GM21529 (cell line): ENCODE data around the gene SLC35F1.
"Not testable (repeated sequence)": the region's sequence is repeated elsewhere in the genome, so short reads cannot be mapped to it uniquely, and the experiment has no call there.

Experiments used
- ATAC-seq: cut with Tn5 transposase; IDR thresholded peaks from one replicate; pipeline ENCODE4 v1.9.1; 2021; ENCODE audit not compliant: unreplicated experiment

The SLC35F1 gene

DNA sequence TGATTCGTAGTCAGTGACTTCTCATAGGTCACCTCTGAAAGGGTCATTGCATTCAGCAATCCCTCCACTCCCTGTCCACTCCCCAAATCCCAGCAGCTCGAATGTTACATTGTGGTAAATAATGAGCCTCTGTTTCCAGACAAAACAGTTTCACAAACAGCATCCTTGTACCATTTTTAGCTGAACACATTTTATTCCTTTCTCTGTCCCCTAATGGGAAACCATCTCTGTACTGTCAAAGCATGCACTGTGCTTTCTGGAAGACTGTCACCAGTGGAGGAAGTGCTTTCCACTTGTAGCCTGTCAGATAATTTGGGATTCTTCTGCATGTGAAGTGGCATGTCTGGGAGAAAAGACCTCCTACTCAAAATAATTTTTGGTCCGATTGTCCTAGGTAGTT, 82.0 kb downstream of the SLC35F1 start:
- ATAC-seq: no peak

- ATAC-seq: no peak
These were observed 83.1 kb downstream of the SLC35F1 start for GRCh38 chr6:117990151-117990550.

- ATAC-seq: no peak
These were observed 85.8 kb downstream of the SLC35F1 start for GRCh38 chr6:117992856-117993255.

DNA sequence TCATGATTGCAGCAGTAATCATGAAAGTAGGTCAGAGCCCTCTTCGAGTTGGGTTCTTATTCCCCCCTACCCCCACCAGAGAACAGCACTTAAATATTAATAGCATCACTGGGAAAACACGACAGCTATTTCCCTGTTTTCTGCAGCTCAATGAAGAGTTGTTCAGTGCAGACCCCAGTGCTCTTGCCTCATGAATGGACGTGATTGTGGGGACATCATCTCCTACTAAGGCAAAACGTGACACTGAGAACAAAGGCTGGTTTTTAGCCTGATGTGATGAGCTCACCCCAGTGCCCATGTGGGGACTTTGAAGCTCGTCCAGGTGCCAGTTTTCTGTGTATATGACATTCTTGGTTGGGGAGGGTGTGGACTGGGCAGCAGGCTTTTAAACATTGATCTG, 105.9 kb downstream of the SLC35F1 start:
- ATAC-seq: no peak

GRCh38 chr6:118016532-118016931, 109.5 kb downstream of the SLC35F1 start:
- no peak for ATAC-seq

GRCh38 chr6:118017301-118017848, 110.3 kb downstream of the SLC35F1 start:
- no peak for ATAC-seq

GRCh38 chr6:118023771-118024170, 116.7 kb downstream of the SLC35F1 start:
- no peak for ATAC-seq

- ATAC-seq: no peak
These were observed 122.9 kb downstream of the SLC35F1 start for GRCh38 chr6:118029967-118030366.

DNA sequence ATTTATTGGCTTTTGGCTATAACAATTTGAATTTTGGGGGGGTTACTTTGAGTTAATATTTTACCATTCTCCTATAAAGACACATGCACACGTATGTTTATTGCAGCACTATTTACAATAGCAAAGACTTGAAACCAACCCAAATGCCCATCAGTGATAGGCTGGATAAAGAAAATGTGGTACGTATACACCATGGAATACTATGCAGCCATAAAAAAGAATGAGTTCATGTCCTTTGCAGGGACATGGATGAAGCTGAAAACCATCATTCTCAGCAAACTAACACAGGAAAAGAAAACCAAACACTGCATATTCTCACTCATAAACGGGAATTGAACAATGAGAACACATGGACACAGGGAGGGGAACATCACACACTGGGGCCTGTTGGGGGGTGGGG, 130.4 kb downstream of the SLC35F1 start:
- ATAC-seq: not testable (repeated sequence)

DNA sequence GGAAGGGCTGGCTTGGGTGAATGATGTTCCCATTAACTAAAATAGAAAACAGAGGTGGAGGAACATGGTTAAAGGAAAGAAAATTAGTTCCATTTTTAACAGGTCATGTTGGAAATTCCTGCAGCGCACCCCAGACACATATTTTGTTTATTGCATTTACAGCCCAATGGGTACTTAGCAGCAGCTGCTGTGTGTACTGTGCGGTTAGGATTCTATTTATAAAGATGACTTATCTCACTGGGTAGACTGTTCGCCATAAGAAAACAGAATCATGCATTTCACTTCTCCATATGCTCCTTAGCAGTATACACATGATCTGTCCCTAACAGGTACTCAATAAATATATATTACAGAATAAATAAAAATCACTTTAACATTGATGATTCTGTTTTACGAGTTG, 135.8 kb downstream of the SLC35F1 start:
- no peak for ATAC-seq

GRCh38 chr6:118044275-118044674, 137.2 kb downstream of the SLC35F1 start:
- ATAC-seq: no peak

DNA sequence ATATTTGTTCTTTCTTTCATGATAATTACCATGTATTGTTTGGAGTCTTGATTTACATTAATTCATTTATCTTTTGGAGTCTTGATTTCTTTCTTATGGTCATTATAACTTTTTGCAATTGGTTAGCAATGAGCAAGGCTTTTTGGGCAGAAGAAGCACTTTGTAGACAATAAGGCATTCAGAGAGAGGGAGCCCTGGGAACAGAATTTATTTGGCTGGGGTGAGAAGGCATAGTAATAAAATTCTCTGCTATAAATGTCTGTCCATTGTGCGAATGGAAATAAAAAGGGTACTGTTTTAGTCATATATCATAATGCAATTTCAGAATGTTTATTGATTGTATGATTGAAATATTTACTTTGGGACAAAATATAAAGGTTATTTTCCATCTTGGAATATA, 147.0 kb downstream of the SLC35F1 start:
- ATAC-seq: no peak

DNA sequence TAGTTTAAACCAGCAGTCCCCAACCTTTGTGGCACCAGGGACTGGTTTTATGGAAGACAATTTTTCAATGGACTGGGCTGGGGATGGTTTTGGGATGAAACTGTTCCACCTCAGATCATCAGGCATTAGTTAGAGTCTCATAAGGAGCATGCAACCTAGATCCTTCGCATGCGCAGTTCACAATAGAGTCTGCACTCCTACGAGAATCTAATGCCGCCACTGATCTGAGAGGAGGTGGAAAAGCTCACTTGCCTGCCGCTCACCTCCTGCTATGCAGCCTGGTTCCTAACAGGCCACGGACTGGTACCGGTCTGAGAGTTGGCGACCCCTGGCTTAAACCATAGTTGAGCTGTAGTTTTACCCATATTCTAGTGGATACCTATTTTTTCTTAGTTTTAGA, 154.6 kb downstream of the SLC35F1 start:
- ATAC-seq: no peak

DNA sequence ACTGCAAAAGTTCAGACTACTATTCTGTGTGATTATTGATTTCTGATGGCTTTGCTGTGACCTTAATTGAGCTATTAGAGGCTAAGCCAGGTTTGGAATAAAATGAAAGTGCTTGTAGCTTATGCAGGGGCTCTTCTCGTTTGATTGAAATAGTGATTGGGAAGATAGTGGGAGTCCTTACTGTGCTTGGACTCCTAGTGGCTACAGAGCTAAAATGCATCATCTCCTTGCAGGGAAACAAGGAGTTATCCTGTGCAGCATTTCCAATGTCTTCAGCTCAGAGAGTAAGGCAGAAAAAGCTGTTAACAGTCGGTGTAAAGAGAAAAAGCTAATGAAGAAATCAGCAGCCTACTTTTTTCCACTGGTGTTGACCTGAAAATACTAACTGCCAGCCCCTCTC, 173.5 kb downstream of the SLC35F1 start:
- no peak for ATAC-seq

DNA sequence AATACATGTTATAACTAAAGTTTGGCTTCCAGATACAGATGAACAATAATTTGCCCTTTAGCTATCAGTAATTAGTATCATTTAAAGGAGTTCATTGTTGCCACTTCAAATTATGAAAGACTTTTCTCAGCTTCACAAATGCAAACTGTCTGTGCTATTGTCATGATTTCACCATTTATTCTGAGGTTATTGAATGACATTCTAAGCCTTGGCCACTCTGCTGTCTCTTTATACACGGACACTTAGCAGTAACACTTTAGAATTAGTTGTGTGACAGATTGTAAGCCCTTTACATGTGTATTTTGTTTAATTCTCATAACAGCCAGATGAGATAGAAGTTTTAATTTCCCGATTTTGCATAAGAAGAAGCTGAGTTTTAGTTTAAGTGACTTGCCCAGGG, 176.6 kb downstream of the SLC35F1 start:
- ATAC-seq: no peak

DNA sequence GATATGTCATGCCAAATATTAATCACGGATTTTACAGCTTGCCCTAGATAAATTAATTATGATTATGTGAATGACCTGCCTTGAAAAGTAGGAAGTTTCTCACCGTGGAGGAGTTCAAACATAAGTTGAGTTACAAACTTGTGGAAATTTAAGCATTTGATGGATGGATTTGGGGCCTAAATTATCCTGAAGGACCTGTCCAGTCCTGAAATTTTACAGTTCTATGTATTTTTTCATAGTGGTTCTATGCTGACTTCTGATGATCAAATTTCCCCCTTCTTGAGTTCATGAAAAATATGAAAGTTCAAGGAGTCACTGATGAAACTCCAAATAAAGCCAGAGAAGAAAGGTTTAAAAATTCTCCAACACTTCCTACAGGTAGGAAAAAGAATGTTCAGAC, 178.6 kb downstream of the SLC35F1 start:
- ATAC-seq: no peak

GRCh38 chr6:118086159-118086558, 179.1 kb downstream of the SLC35F1 start:
- ATAC-seq: no peak

DNA sequence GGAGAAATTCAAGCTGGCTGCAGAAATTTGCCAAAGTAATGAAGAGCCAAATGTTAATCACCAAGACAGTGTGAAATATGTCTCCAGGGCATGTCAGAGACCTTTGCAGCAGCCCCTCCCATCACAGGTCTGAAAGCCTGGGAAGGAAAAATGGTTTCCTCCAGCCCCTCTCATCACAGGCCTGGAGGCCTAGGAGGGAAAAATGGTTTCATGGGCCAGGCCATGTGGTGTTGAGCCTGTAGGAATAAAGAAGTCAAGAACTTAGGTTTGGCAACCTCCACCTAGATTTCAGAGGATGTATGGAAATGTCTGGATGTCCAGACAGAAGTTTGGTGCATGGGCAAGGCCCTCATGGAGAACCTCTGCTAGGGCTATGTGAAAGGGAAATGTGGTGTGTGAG, 185.0 kb downstream of the SLC35F1 start:
- no peak for ATAC-seq

DNA sequence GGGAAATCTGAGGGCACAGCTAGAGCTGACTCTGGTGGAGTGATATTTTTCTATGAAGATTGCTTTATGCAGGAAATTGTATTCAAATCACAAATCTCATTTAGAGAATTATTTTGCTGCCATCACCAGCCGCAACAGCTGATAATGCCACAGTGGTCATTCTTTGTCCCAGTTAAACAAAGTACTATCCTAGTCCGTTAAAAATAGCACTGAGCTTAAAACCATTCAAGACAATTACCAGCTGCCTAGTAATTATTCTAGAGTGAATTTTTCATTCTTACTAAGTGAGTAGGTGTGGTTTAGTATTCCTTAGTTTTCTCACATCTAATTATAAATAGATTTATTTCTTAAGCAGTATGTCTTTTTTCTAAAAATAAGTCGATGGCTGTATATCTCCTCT, 190.5 kb downstream of the SLC35F1 start:
- ATAC-seq: no peak

- no peak for ATAC-seq
These were observed 193.7 kb downstream of the SLC35F1 start for GRCh38 chr6:118100717-118101116.

GRCh38 chr6:118101220-118101619, 194.2 kb downstream of the SLC35F1 start:
- ATAC-seq: no peak

- ATAC-seq: no peak
These were observed 194.8 kb downstream of the SLC35F1 start for GRCh38 chr6:118101831-118102345.

DNA sequence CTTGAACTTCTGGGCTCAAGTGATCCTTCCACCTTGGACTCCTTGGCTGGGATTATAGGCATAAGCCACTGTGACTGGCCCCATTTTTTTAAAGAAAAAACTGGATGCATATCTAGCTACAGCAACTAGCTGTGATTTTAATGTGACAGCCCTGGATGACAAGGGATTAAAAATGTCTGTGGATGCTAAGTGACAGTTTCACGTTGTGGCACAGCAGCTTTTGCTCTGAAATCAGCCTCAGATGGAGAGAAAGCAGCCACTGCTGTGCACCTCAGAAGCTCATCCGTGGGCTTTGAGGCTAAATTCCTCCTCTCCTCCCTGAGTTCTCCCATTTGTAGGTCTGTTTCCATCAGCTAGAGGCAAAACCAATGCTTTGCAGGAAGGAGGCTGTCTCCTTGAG, 195.3 kb downstream of the SLC35F1 start:
- ATAC-seq: no peak
